H9 (cell line): ENCODE measurements around the gene SYMPK. TPM values are rescaled to one million over a fixed set of nuclear protein-coding genes. Genes with fewer than 3 reads are reported as not detected.

Experiments
- DNase-seq: peaks from one replicate; pipeline ENCODE4 v3.0.0-alpha.2; 2017
- H2AFZ ChIP-seq: one replicate; pipeline ENCODE4 v1.6.1; 2013; ENCODE audit warnings: mild to moderate bottlenecking, low read length, control low read depth, moderate library complexity
- H2AK5ac ChIP-seq: 2 replicates; pipeline ENCODE4 v1.6.1; 2013; ENCODE audit warnings: low read length, control low read depth, mixed read lengths; ENCODE audit not compliant: insufficient read length
- H2BK120ac ChIP-seq: one replicate; pipeline ENCODE4 v1.6.1; 2013; ENCODE audit warnings: low read depth, mild to moderate bottlenecking, low read length, control low read depth, inconsistent platforms; ENCODE audit not compliant: poor library complexity, severe bottlenecking
- H2BK12ac ChIP-seq: 2 replicates; pipeline ENCODE4 v1.6.1; 2013; ENCODE audit warnings: low read length, control low read depth, mixed read lengths, low read depth; ENCODE audit not compliant: insufficient read length
- H2BK15ac ChIP-seq: 2 replicates; pipeline ENCODE4 v1.6.1; 2013; ENCODE audit warnings: low read depth, low read length, control low read depth
- H2BK20ac ChIP-seq: one replicate; pipeline ENCODE4 v1.6.1; 2013; ENCODE audit warnings: low read depth, mild to moderate bottlenecking, low read length, control low read depth, inconsistent platforms; ENCODE audit not compliant: poor library complexity, severe bottlenecking
- H2BK5ac ChIP-seq: 2 replicates; pipeline ENCODE4 v1.6.1; 2013; ENCODE audit warnings: low read length, control low read depth, mixed read lengths; ENCODE audit not compliant: insufficient read length
- H3K14ac ChIP-seq: 2 replicates; pipeline ENCODE4 v1.6.1; 2013; ENCODE audit warnings: low read length, control low read depth; ENCODE audit not compliant: insufficient read depth
- H3K18ac ChIP-seq: 2 replicates; pipeline ENCODE4 v1.6.1; 2013; ENCODE audit warnings: low read depth, mild to moderate bottlenecking, mixed read lengths, low read length, control low read depth; ENCODE audit not compliant: insufficient read length
- H3K23ac ChIP-seq: 2 replicates; pipeline ENCODE4 v1.6.1; 2013; ENCODE audit warnings: low read length, control low read depth, mixed read lengths, low read depth; ENCODE audit not compliant: insufficient read length
- H3K23me2 ChIP-seq: 2 replicates; pipeline ENCODE4 v1.6.1; 2013; ENCODE audit warnings: low read depth, mild to moderate bottlenecking, mixed read lengths, low read length, control low read depth; ENCODE audit not compliant: insufficient read length, poor library complexity, severe bottlenecking
- H3K27ac ChIP-seq: 2 replicates; pipeline ENCODE4 v1.5.1; 2013; ENCODE audit warnings: low read length, control low read depth, mixed read lengths, low read depth; ENCODE audit not compliant: insufficient read length
- H3K27me3 ChIP-seq: 2 replicates; pipeline ENCODE4 v1.6.1; 2013; ENCODE audit warnings: low read length, control low read depth, inconsistent platforms; ENCODE audit not compliant: insufficient read depth
- H3K4ac ChIP-seq: 2 replicates; pipeline ENCODE4 v1.6.1; 2013; ENCODE audit warnings: low read depth, mild to moderate bottlenecking, control low read depth, inconsistent platforms, low read length, moderate library complexity
- H3K4me1 ChIP-seq: 2 replicates; pipeline ENCODE4 v1.6.1; 2013; ENCODE audit warnings: low read length, control low read depth, inconsistent platforms; ENCODE audit not compliant: insufficient read depth
- H3K4me2 ChIP-seq: 2 replicates; pipeline ENCODE4 v1.6.1; 2013; ENCODE audit warnings: low read length, control low read depth, mixed read lengths; ENCODE audit not compliant: insufficient read length, insufficient read depth
- H3K56ac ChIP-seq: 2 replicates; pipeline ENCODE4 v1.6.1; 2013; ENCODE audit warnings: low read depth, mild to moderate bottlenecking, mixed read lengths, low read length, control low read depth; ENCODE audit not compliant: insufficient read length
- H3K79me1 ChIP-seq: 2 replicates; pipeline ENCODE4 v1.6.1; 2013; ENCODE audit warnings: low read depth, mild to moderate bottlenecking, moderate library complexity, low read length, control low read depth, inconsistent platforms; ENCODE audit not compliant: insufficient read depth, poor library complexity, severe bottlenecking
- H3K79me2 ChIP-seq: 2 replicates; pipeline ENCODE4 v1.6.1; 2013; ENCODE audit warnings: low read length, control low read depth, inconsistent platforms; ENCODE audit not compliant: insufficient read depth
- H3K9ac ChIP-seq: 2 replicates; pipeline ENCODE4 v1.6.1; 2013; ENCODE audit warnings: low read length, control low read depth, mixed read lengths; ENCODE audit not compliant: insufficient read length; ENCODE audit errors: extremely low read depth
- H3K9me3 ChIP-seq: one replicate; pipeline ENCODE4 v1.6.1; 2013; ENCODE audit warnings: low read depth, low read length, inconsistent platforms; ENCODE audit not compliant: control insufficient read depth
- H3T11ph ChIP-seq: one replicate; pipeline ENCODE4 v1.6.1; 2013; ENCODE audit warnings: mild to moderate bottlenecking, low read length, control low read depth, inconsistent platforms
- H4K20me1 ChIP-seq: one replicate; pipeline ENCODE4 v1.6.1; 2013; ENCODE audit not compliant: control insufficient read depth, insufficient read length, insufficient read depth
- H4K5ac ChIP-seq: 2 replicates; pipeline ENCODE4 v1.6.1; 2013; ENCODE audit warnings: low read depth, mild to moderate bottlenecking, mixed read lengths, low read length, control low read depth; ENCODE audit not compliant: insufficient read length
- H4K8ac ChIP-seq: replicated peaks from 2 replicates; pipeline ENCODE4 v1.6.1; 2013; ENCODE audit warnings: low read length, control low read depth, mixed read lengths, low read depth; ENCODE audit not compliant: insufficient read length
- H4K91ac ChIP-seq: 2 replicates; pipeline ENCODE4 v1.6.1; 2013; ENCODE audit warnings: low read depth, mild to moderate bottlenecking, moderate library complexity, mixed read lengths, low read length, control low read depth; ENCODE audit not compliant: insufficient read length
- H3K27ac Mint-ChIP-seq, 3 experiments: 2 replicates in 2 of 3; 3 replicates in 1 of 3; pipeline ENCODE4 v1.8.0; 2020 to 2021; ENCODE audit warnings: mixed read lengths in 3 of 3, mild to moderate bottlenecking in 1 of 3, moderate library complexity in 1 of 3
- H3K27me3 Mint-ChIP-seq: 2 replicates; pipeline ENCODE4 v1.8.0; 2021; ENCODE audit warnings: low read depth, mild to moderate bottlenecking, moderate library complexity, mixed read lengths
- H3K36me3 Mint-ChIP-seq, 3 experiments: 2 replicates in 2 of 3; 3 replicates in 1 of 3; pipeline ENCODE4 v1.8.0; 2020 to 2021; ENCODE audit warnings: low read depth in 3 of 3, mixed read lengths in 3 of 3; ENCODE audit not compliant: insufficient read depth in 1 of 3
- H3K4me1 Mint-ChIP-seq, 2 experiments: 2 replicates each; pipeline ENCODE4 v1.8.0; 2020; ENCODE audit warnings: mixed read lengths in 2 of 2
- H3K4me3 Mint-ChIP-seq, 2 experiments: 2 replicates in 1 of 2; 3 replicates in 1 of 2; pipeline ENCODE4 v1.8.0; 2020 to 2021; ENCODE audit warnings: mild to moderate bottlenecking in 2 of 2, mixed read lengths in 2 of 2, moderate library complexity in 1 of 2
- H3K9me3 Mint-ChIP-seq, 2 experiments: 2 replicates in 1 of 2; 3 replicates in 1 of 2; pipeline ENCODE4 v1.8.0; 2020; ENCODE audit warnings: mild to moderate bottlenecking in 2 of 2, mixed read lengths in 2 of 2, moderate library complexity in 1 of 2
- WGBS: extraction: QIAGEN DNeasy Blood & Tissue Kit; methylation state at CpG from one replicate; pipeline ENCODE4 v1.1.7; 2013; ENCODE audit warnings: missing lambda C conversion rate, low lambda C conversion rate, mixed read lengths; ENCODE audit not compliant: insufficient read length; ENCODE audit errors: extremely low coverage; 5-methylcytosine and 5-hydroxymethylcytosine counted together
- total RNA-seq: library from RNA; stranded (reverse); gene quantifications from 2 replicates; pipeline ENCODE4 v1.2.1, GENCODE V29; 2021
- TF ChIP-seq, protein P1 (sequence below): fragments of 200-600 bp; sonication (generic); conservative IDR thresholded peaks from 3 replicates; pipeline ENCODE4 v1.8.0; 2021; ENCODE audit warnings: antibody characterized with exemption, mild to moderate bottlenecking

SYMPK gene
- total RNA-seq, 1 experiment from 2014 or later = 104 TPM

DNA sequence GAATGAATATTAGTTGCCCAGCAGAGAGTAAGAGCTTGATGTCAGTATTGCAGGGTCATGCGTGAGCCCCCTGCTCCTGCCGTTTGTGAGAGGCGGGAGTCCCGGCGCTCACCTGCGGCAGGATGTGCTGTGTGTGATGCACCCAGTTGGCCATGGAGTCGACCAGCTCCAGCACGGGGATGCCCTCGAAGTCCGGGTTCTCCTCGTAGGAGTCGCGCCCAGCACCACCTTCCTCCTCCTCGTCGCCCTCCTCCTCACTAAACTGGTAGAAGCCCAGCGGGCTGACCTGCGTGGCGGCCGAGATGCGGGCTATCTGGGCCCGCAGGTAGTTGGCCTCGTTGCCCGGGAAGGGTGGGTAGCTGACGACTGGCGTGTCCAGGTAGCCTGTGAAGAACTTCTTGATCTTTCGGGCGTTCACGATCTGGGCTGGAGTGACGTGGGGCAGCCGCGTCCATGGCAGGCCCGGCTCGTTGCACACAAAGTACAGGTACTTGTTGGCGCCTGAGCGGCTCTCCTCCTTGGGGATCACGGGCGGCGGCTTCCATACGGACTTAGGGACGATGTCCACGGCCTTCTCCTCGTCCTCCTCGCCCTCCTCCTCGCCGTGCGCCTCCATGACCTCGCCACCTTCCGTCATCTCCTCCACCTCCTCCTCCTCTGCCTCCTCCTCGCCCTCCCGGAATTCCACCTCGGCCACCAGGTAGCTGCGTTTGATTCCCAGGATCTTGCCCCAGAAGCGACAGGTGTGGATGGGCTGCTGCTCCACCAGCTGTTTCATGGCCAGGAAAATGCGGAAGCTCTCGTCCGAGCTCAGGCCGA, 58.6 kb downstream of the SYMPK start:
- Histone ChIP-seq H3K18ac (no peak overlapping the region), H3K79me1 (no peaks in the 10 kb centered on the region), H3K27ac (no peak overlapping the region), H3K79me2 (no peaks in the 10 kb centered on the region), H2AFZ (no peak overlapping the region), H2BK5ac (no peak overlapping the region), H3K23me2 (no peaks in the 10 kb centered on the region), H4K91ac (no peak overlapping the region), H3K27me3 (no peaks in the 10 kb centered on the region), H3K9me3 (no peaks in the 10 kb centered on the region), H3T11ph (no peak overlapping the region), H3K4me1 (no peaks in the 10 kb centered on the region), H3K14ac (no peak overlapping the region), H3K56ac (no peak overlapping the region), H4K5ac (no peak overlapping the region), H2BK20ac (no peak overlapping the region), H3K4ac (no peak overlapping the region), H2BK12ac (no peak overlapping the region), H2BK15ac (no peak overlapping the region), H2BK120ac (no peak overlapping the region), H3K23ac (no peak overlapping the region), H3K9ac (no peak overlapping the region), H4K8ac (no peak overlapping the region), H3K4me2 (no peak overlapping the region), H4K20me1 (no peaks in the 10 kb centered on the region), H2AK5ac (no peak overlapping the region)
- H3K4me1 Mint-ChIP-seq = peaks cover 4 to 16% of the 10 kb centered on the region in 2 experiments
- H3K27me3 Mint-ChIP-seq = peaks cover 43% of the 10 kb centered on the region
- H3K36me3 Mint-ChIP-seq = no peaks in the 10 kb centered on the region
- no CpG with 5 or more reads among the region's 57 CpGs for WGBS
- H3K4me3 Mint-ChIP-seq = no peak overlapping the region
- peak overlapping the region in 1 of 3 experiments; percentile 48; a peak in 1 of 7 replicates for H3K27ac Mint-ChIP-seq
- H3K9me3 Mint-ChIP-seq = no peaks in the 10 kb centered on the region; a peak in 1 of 5 replicates
- DNase-seq = no peak
- TF ChIP-seq, protein P1, sequence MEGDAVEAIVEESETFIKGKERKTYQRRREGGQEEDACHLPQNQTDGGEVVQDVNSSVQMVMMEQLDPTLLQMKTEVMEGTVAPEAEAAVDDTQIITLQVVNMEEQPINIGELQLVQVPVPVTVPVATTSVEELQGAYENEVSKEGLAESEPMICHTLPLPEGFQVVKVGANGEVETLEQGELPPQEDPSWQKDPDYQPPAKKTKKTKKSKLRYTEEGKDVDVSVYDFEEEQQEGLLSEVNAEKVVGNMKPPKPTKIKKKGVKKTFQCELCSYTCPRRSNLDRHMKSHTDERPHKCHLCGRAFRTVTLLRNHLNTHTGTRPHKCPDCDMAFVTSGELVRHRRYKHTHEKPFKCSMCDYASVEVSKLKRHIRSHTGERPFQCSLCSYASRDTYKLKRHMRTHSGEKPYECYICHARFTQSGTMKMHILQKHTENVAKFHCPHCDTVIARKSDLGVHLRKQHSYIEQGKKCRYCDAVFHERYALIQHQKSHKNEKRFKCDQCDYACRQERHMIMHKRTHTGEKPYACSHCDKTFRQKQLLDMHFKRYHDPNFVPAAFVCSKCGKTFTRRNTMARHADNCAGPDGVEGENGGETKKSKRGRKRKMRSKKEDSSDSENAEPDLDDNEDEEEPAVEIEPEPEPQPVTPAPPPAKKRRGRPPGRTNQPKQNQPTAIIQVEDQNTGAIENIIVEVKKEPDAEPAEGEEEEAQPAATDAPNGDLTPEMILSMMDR = no peak
